CD4-positive, alpha-beta T cell treated with Interleukin-17A for 1 hour (primary cell): Measurements from ENCODE around the gene SYNPO.

Experiments
- DNase-seq: peaks from one replicate; pipeline ENCODE4 v3.0.0-alpha.2; 2020

Gene SYNPO

DNA sequence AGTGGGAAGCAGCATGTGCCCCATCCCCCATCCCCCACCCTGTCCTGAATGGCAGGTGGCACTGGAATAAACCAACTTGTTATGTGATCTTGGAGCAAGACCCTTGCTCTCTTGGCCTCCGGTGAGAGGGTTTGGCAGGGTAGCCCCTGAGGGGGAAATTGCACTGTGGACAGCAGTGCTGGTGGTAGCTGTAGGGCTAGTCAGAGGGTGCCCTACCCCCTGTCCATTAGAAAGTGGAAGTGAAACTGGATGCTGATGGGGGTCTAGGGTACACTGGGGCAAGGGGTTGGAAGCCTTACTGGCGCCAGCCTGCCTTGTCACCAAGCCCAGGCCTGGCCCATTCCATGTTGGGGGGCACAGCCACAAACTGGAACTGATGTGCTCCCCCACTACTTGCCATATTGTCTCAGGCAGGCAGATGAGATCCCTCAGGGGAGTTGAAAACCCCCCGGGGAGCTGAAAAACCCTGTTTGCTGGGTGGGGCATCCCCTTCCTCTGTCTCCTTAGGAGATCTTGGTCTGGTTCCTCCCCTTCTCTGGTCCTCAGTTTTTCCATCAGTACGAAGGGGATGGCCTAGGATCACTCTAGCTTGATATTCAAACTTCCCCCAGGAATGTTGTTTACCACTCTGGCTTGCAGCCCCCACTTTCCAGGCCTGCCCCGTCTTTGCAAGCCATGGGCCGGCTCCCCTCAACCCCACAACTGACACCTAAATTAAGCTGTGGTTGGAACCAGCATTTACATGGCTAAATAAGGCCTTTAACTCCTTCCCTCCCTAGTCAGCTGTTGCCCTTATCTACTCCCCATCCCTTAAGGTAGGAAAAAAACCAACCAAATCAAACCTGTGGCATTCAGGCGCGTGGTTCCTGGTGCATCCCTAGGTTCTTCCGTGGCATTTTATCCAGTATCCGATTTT is 14.4 kb upstream of the SYNPO start:
- no peak for DNase-seq

DNA sequence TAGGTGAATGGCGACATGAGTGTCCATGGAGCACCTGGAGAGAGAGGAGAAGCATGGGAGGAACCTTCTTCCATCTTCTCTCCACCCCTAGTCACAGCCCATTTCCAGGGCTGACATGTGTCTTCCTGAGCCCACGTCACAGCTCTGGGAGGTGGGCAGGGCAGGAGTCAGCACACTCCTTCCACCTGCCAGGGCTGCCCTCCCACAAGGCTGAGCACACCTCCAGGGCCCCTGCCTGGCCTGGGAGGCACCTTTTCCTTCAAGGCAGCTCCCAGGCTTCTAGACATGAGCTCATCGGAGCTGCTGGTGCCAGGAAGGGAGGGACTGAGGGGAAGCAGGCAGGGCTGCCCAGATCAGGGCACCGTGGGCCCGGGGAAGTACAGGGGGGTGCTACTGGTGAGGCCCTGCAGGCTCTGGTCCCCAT is 13.6 kb upstream of the SYNPO start:
- no peak for DNase-seq

DNA sequence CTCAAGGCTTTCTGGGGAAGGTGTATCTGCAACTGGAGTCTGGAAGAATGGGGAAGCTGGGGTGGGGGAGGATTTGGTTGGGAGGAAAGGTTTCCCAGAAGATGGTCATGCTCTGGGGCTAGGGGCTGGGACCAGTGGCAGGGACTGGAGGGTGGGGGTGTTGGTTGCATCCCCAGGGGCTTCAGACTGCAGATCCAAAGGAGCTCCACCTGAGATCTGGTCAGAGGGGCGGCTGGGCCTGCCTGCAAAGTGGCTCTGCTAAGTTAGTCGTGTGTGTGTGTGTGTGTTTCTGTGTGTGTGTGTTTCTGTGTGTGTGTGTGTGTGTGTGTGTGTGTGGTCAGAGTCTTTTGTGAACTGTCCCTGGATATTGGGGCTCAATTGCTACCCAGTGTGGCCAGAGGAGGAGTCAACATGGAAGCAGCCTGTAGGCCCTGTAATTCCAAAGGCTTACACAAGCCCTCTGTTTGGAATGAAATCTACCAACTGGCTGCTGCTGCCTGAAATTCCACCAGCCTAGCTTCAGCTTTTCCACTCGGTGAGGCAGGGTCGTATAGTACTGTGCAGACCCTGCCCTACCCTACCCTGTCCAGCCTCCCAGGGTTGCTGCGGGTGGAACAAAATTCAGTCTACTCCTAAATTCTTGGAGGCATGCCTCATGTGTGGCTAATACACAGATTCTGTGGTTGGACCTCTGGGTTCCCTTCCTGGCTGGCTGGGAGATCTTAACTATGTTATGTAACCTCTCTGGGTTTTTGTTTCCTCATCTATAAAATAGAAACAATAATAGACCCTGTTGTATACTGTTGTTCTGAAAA is 12.5 kb upstream of the SYNPO start:
- DNase-seq: no peak

DNA sequence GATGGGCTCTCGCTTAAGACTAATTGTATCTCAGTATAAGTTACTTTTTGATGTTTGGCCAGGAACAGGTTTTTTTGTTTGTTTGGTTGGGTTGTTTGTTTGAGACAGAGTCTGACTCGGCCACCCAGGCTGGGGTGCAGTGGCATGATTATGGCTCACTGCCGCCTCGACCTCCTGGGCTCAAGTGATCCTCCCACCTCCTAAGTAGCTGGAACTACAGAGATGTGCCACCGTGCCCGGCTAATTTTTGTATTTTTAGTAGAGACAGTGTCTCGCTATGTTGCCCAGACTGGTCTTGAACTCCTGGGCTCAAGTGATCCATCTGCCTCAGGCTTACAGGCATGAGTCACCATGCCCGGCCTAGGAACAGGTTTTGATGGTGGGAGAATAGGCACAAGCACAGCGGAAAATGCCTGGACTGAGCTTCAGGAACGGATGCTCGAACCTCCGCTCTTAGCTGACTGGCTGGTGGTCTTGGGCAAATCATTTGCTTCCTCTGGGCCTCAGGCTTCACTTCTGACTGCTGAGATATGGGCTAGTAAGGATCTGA is 11.4 kb upstream of the SYNPO start:
- DNase-seq: no peak

DNA sequence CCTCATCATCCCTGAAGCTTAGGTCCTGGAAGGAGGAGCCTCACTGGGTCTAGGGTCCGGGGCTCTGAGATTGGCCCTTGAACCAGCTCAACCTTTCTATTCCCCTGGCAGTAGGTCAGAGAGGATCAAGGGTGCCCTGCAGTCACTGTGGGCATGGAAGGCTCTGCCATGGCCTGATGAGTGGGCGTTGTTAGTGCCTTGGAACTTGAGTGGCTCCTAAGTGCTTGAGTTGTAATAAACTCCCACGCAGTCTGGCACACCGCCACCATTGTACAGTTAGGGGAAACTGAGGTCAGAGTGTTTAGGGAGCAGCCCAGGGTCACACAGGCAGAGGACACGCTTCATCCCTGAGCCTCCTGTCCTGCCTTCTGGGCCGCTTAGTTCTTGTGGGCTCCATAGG is 10.4 kb upstream of the SYNPO start:
- no peak for DNase-seq

DNA sequence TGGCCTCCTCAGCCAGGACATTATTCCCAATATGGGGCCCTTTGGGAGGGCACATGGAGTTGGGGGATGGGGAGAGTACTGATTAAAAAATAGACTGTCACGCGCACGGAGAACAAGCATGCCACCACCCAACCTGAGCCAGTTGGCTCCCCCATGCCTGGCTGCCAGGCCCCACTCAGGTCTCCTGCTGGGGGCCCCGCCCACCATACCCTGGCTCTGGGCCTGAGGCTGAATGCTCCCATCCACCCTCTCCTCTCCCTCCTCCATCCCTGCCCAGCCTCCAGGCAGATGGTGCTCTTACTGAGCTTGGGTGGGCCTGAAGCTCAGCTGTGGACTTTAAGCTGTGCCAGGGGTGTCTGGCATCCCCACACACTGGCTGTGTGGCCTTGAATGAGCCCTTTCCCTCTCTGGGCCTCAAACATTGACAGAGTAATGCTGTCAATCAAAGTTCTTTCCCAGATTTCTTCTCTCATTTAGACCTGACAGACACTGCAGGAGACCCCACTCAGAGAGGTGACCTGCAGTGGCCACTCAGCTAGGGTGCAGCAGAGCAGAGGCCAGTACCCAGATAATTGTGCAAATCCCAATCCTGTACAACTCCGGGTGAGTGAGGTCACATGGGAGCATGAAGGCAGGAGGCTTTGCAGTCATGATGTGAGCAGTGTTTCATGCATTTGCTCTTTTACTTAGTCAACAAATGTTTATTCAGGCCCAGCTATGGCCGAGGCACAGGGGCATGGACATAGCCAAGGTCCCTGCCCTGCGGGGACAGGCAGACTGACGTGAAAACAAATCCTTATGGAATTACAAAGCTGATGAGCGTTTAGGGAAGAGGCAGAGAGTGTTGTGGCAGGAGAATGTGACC is 9.8 kb upstream of the SYNPO start:
- no peak for DNase-seq

DNA sequence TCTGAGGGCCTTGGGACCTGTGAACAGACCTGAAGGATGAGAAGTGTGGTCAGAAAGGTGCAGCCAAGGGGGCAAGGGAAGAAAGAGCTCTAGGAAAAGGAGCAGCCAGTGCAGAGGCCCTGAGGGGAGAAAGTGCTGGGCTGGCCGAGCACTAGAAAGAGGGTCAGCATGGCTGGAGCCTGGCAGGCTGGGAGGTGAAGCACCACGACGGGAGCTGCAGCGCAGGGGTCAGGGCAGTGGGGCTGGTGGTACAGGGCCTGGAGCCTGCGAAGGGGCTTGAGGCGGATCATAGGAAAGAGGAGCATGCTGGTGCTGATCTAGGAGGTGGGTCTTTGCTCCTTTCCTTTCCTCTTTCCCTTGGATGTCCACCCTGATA is 9.1 kb upstream of the SYNPO start:
- DNase-seq: no peak

DNA sequence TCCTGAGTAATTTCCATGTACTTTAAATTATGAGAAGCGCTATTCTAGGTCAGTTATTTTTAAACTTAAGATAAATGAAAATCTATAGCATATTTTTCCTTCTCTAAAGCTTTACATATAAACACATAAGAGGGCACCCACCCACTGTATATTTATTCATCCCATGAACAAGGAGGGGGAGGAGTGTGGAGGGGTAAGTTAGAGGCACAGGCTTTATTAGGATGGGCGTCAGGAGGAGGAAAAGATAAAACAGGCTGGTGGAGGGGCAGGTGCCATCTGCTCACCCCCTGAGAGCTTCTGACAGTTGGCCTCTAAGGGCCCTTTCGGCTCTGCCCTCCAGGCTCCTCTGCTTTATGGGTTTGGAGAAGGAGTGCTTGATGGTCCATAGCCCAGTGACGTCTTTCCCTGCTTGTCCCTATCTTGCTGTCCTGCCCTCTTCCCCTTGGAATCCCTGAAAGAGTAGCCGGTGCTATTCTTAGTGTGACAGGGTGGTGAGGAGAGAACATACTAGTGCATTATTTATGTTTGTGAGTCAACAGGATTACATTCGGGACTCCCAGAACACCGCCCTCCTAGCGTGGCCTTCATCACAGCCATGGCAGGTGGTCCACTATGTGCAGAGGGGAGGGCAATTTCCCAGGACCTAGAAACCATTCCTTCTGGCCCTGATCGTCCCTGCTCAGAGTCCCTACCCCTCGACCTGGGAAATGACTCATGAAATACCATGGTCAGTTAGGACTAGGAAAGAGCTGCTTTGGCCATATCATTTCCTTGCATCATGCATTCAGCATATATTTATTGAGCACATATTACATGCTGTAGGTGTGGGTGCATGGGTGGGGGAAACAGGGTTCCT is 7.9 kb upstream of the SYNPO start:
- no peak for DNase-seq

DNA sequence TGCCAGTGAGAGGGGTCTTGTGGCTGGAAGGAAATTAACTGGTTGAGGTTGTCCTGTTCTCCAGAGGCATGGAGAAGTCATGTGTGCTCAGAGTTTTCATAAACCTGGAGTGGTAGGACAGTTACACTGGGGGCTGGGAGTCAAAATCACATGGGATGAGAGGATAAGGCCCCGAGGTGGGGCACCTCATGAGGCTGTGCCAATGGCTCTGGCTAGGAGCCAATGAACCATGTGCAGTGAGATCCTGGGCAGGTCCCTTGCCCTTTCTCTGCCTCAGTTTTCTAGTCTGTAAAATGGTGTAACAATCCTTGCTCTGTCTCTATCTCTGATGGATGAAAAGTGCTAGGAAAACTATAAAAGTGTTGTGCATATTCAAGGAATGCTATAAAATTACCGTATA is 7.0 kb upstream of the SYNPO start:
- DNase-seq: no peak

DNA sequence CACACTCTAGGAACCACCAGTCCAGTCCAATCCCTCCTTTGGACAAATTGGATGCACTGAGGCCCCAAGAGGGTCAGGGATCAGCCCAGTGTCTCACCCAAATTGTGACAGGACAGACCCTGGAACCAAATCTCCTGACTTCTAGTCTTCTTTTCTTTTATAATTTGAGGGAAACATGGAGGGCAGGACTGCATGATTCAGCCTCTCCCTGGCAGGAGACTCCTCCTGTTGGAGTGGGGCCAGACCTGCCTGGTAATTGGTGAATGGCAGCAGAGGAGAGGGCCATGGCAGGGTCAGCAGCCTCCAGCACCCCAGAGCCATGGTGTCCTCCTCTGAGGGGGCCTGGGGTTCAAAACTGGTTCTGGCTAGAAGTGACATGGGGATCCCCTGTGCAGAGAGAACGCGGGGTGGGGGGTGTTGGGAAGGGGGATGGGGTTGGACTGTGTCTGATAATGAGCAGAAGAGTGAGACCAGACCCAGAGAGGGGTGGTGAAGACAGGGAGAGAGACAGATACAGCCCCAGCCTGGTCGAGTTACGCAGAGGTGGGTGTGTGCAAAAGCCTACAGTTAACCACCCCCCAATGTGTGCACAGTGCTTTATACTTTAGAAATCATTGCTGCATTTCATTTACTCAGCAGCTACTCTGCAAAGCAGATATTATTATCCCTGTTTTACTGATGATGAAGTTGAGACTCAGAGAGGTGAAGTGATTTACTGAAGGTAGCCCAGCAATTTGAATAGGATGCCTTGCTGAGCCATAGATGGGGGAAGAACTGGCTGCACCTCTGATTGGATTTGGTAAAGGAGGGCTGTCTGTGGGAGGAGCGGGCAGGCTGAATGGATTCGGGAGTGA is 3.8 kb upstream of the SYNPO start:
- no peak for DNase-seq

DNA sequence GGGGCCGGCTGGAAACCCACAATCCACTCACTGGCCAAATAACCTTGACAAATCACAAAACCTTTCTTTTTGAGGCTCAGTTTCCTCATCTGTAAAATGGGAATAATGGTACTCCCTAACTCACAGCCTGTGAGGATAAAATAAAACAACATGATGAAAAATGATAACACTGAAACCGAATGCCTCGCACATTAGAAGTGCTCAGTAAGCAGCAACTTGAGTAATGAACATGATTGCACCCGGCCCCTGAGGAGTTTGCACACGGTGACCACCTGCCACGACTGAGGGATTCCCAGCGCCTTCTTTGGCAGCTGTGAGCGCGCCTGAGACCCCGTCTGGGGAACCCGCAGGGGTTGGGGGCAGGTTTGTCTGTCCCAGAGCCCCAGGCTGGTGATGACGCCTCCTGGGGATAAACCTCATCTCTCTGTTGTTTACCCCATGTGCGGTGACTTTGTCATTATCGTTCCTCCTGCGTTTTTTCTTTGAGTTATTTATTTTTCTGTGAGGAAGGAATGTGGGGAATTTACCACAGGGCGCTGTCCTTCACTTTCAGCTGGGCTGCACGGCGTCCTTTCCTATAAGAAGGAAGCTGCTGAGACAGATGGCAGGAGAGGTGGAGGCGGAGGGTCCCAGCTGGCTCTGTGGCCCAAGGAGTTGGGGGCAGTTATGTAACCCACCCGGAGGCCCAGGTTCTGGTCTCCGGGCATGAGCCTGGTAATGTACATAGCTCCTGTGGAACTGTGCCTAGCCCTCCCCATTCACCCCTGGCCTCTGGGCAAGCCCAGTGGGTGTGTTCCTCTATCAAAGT is 3.0 kb upstream of the SYNPO start:
- DNase-seq: no peak

DNA sequence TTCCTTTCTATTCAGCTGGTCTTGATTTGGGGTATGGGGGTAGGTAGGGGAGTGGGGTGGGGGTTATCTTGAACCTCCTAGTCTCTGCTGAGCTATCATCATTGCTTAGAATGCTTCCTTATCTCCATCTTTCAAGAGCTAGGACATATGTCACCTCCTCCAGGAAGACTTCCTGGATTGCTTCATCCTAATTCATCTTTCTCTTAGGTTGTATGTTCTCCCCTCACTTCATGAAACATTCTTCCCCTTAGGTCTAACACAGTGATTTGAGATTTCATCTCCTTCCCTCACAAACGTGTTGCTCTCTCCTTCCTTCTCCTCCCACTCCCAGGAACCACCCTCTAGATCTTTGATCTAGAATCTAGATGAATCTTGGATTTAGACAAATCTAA is 2.4 kb upstream of the SYNPO start:
- DNase-seq: no peak

DNA sequence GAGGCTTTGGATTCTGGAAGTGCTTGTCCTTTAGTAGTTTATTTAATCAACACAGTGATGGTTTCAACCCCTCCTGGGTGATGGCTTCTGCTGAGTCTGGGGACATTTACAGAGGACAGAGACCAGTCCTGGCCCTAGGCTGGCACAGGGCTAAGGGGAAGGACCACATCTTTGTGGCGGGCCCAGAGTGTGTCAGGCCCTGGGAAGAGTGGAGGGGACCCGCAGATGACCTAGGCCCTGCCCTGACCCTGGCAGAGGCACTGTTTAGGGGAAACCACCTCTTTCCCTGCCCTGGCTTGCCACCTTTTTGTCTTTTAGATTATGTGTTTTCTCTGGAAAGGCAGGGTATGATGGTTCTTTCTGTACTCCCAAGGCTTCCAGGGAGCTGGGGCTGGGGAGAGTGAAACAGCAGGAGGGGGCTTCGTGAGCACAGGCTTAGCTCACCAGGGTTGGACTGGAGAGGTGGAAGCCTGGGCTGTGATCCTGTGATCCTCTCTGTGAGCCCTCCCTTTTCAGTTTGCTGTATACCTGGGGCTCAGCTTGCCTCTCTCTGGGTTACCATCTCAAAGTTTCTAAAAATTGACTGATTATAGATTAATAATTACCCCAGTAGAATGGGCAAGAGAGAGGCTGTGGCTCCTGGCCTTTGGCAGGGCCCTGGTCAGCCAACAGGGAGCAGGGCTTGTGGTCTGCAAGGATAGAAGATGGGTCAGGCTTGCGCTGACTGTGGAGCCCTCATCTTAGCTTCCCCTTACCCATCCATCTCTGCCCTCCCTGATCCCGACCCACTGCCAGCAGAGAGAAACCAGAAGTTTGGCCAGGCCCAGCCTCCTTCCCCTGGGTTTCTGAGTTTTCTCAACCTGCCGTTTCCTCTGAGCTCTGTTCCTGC is 1.7 kb upstream of the SYNPO start:
- DNase-seq: no peak

DNA sequence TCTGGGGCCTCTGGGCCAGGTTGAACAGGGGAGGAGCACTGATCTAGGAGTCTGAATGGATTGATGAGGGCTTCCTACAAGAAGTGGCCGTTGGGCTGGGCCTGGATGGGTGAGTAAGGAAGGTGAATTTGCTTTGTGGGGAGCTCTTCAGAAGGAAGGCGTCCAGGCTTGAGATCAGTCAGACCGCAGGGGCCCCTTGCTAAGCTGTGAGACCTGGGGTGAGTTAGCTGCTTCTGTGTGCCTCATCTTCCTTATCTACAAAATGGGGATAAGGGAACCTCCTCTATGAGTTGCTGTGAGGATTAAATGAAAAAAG is 1.1 kb upstream of the SYNPO start:
- no peak for DNase-seq

DNA sequence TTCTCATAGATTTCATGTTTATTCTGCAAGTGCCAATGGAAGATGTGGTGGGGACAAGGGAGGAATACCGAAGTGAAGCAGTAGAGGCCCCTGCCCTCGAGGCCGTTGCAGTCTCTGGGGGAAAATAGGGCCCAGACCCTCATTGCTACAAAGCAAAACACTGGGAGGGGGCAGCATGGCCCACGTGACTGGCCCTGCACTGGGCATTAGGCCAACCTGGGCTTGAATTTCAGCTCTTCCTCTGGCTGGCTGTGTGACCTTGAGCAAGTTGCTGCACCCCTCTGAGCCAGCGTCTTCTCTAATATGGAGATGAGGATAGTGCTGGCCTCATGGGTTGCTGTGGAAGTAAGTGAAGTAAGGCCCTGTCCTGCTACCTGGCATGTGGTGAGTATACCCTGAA is 709 bp upstream of the SYNPO start:
- DNase-seq: no peak

DNA sequence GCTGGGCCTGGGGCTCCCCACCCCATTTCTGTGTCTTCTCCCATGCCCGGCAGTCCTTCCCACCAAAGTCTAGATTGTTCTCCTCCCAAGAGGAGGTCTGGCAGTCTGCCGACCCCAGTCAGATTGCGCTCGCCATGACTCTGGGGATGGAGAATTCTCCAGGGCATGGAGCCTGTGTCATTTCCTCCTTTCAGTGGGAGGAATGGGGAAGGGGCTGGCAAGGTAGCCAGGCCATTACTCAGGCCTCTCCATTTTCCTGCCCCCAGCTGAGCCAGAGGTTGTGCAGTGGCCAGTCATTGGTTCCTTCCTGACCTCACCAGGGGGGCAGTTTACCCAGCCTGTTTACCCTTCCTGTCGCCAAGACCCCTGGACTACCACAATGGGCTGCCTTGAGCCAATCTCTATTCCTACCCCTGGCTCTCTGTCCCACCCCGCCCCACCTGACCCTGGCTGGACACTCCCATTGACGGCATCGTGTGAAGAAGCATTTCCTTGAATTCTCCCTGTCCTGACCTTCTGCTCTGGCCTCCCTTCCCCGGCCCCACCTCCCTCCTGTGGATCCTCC is 628 bp downstream of the SYNPO start:
- DNase-seq: no peak

DNA sequence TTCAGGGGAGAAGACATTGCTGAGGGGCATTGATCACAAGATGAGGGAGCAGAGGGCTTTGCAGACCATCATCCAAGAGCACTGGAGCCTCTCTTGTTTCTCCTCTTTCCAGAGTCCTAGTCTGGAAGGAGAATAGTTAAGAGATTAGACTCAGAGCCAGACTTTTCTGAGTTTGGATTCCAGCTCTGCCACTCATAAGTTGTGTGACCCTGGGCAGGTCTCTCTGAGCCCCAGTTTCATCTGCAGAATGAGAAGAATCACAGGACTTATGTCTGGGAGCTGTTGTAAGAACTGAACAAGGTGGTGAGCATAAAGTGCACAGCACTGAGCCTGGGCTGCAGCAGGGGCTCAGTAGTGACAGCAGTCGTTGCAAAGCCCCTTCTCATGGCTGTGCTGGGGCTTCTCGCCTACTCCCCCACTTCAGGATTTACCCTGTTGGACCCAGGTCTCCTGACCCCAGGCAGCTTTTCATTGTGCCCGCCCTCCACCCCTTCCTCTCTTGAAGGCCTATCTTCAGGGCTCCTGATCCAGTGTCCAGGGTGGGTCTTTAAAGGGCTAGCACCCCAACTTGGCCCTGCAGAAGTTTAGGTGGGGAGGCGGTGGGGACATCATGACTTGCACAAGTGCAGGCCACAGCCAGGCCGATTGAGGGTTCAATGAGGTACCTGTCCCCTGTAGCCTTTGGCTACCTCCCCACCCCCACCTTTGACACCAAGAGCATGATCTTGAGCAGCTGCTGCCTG is 1.5 kb downstream of the SYNPO start:
- DNase-seq: no peak

DNA sequence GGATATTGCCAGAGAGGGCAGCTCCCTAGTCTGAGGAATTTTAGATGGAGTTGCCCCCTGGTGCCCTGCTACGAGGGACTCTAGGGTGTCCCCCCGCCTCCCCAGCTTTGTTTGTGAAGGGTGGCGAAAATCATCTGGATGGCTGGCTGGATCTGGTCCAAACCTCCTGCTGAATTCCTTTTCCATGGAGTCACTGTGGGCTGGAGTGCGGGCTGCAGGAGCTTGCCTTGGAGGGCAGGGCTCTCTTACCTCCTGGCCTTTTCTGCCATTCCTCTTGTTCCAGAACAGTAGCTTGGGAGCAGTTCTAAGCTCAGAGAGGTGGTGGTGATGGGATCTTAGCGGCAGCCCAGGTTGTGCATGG is 2.1 kb downstream of the SYNPO start:
- DNase-seq: no peak
